CD8-positive, alpha-beta memory T cell (primary cell): ENCODE data around the gene POC1A. TPM values are rescaled to one million over a fixed set of nuclear protein-coding genes. Genes with fewer than 3 reads are reported as not detected.

ENCODE experiments used
- CTCF ChIA-PET: fragments of 350-600 bp; sonication (Branson Sonifier 250); formaldehyde crosslinking; loops from one replicate; lab custom pipeline; 2021; ENCODE audit warnings: antibody characterized with exemption; lab: Charles Lee
- POLR2A ChIA-PET: fragments of 350-600 bp; sonication (Branson Sonifier 250); formaldehyde crosslinking; loops from one replicate; lab custom pipeline; 2021; ENCODE audit warnings: antibody characterized with exemption; lab: Charles Lee
- DNase-seq, 5 donors: peaks; one replicate each; pipeline versions ENCODE4 v3.0.0 to v3.0.0-alpha.2; 2020 to 2022; ENCODE audit warnings: mixed read lengths in 1 of 5
- H3K27ac ChIP-seq: one replicate; pipeline ENCODE4 v1.7.0; 2013; ENCODE audit warnings: low read depth, mild to moderate bottlenecking, low read length, moderate library complexity
- H3K27me3 ChIP-seq: 2 replicates; pipeline ENCODE4 v1.7.0; 2013; ENCODE audit warnings: low read length, mild to moderate bottlenecking; ENCODE audit not compliant: insufficient read depth, poor library complexity, severe bottlenecking
- H3K36me3 ChIP-seq: 2 replicates; pipeline ENCODE4 v1.7.0; 2013; ENCODE audit warnings: mild to moderate bottlenecking, low read length, moderate library complexity; ENCODE audit not compliant: insufficient read depth
- H3K4me1 ChIP-seq: 2 replicates; pipeline ENCODE4 v1.7.0; 2013; ENCODE audit warnings: mild to moderate bottlenecking, low read length, moderate library complexity; ENCODE audit not compliant: insufficient read depth
- H3K4me3 ChIP-seq: 2 replicates; pipeline ENCODE4 v1.7.0; 2013; ENCODE audit warnings: mild to moderate bottlenecking, low read length
- H3K9me3 ChIP-seq: 2 replicates; pipeline ENCODE4 v1.7.0; 2013; ENCODE audit warnings: mild to moderate bottlenecking, low read length
- H3K27ac Mint-ChIP-seq, 8 donors: one replicate each; pipeline ENCODE4 v1.8.0; 2020 to 2021; ENCODE audit warnings: mixed read lengths in 8 of 8, mild to moderate bottlenecking in 6 of 8, inconsistent platforms in 3 of 8, moderate library complexity in 3 of 8
- H3K27me3 Mint-ChIP-seq, 2 donors: one replicate each; pipeline ENCODE4 v1.8.0; 2020 to 2021; ENCODE audit warnings: mixed read lengths in 2 of 2, mild to moderate bottlenecking in 1 of 2, moderate library complexity in 1 of 2
- H3K36me3 Mint-ChIP-seq, 3 donors: one replicate each; pipeline ENCODE4 v1.8.0; 2020 to 2021; ENCODE audit warnings: mixed read lengths in 3 of 3, inconsistent platforms in 1 of 3, mild to moderate bottlenecking in 1 of 3
- H3K4me1 Mint-ChIP-seq, 3 donors: one replicate each; pipeline ENCODE4 v1.8.0; 2020 to 2021; ENCODE audit warnings: mixed read lengths in 3 of 3, inconsistent platforms in 1 of 3, mild to moderate bottlenecking in 1 of 3
- H3K4me3 Mint-ChIP-seq, 7 donors: one replicate each; pipeline ENCODE4 v1.8.0; 2020 to 2021; ENCODE audit warnings: mixed read lengths in 7 of 7, mild to moderate bottlenecking in 6 of 7, moderate library complexity in 4 of 7, inconsistent platforms in 2 of 7
- H3K9me3 Mint-ChIP-seq, 5 donors: one replicate each; pipeline ENCODE4 v1.8.0; 2020 to 2022; ENCODE audit warnings: mixed read lengths in 5 of 5, mild to moderate bottlenecking in 3 of 5, moderate library complexity in 2 of 5, inconsistent platforms in 1 of 5
- polyA plus RNA-seq: library from polyadenylated mRNA; unstranded; fragments of 300-500 nt; fragmentation: Illumina TruSeq; gene quantifications from one replicate; pipeline ENCODE4 v1.2.3, GENCODE V29; 2021
- total RNA-seq, 2 experiments: library from RNA; stranded (reverse); gene quantifications; one replicate each; pipeline ENCODE4 v1.2.3, GENCODE V29; 2021

Gene POC1A
- total and polyA plus RNA-seq, 3 experiments from 2014 or later = 1.5 to 22.7 (median 22.6) TPM

DNA sequence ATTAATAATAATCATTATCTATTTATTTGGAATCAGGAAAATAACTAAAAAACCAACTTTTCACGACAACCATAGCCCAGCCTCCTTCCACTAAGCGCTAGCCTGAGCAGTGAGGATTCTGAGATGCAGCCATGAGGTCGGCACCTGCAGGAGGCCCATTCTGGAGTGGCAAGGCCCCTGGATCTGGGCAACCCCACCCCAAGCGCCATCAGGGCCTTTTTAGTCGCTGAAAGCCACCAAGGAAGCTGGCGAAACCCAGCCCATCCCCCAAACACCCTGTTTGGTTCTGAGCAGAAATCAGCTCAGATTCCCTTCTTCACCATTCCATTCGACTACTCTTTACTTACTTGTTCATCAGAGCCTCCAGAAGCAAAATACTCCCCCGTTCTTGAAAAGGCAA lies 29.5 kb downstream of the POC1A start:
- POLR2A ChIA-PET = no interaction called here
- CTCF ChIA-PET = interaction anchor here (1.4 to 5.9 kb wide), 4 partner anchors 68 to 182 kb away, joined by 3 to 79 read pairs (median 10); partner anchors contain the start of genes DUSP7 and PARP3
- H3K9me3 Mint-ChIP-seq = no peaks in the 10 kb centered on the region

DNA sequence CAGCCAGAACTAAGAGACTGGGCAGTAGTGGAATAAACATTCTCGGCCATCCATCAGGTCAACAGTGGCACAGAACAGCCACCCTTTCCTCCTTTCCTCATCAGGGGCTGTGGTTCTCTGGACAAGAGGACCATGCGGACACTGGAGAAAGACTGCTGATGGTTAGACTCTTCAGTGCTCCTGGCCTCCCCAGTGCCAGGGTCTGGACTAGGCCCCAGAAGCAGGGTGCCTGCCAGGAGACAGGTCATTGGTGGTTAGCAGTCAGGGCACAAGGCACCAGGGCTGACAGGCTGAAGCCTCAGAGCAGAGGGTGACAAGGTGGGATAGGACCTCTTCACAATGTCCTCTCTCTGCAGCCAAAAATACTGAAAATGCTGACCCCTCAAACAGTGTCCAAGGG lies 30.1 kb downstream of the POC1A start:
- POLR2A ChIA-PET = no interaction called here
- CTCF ChIA-PET = interaction anchor here (1.4 to 5.9 kb wide), 7 partner anchors 21 to 182 kb away, joined by 3 to 79 read pairs (median 9); partner anchors contain the start of genes DUSP7 and PARP3

More for the DNA sequence above, 29.5 kb downstream of the POC1A start:
- H3K27ac ChIP-seq = no peak overlapping the region
- H3K27me3 Mint-ChIP-seq = no peaks in the 10 kb centered on the region
- no peak overlapping the region for H3K4me3 Mint-ChIP-seq
- H3K36me3 Mint-ChIP-seq = no peaks in the 10 kb centered on the region
- no peak for DNase-seq
- H3K27ac Mint-ChIP-seq = no peak overlapping the region
- H3K9me3 ChIP-seq = no peaks in the 10 kb centered on the region
- no peak overlapping the region for H3K4me3 ChIP-seq
- H3K36me3 ChIP-seq = no peaks in the 10 kb centered on the region
- no peaks in the 10 kb centered on the region for H3K4me1 Mint-ChIP-seq
- H3K27me3 ChIP-seq = no peaks in the 10 kb centered on the region
- no peaks in the 10 kb centered on the region for H3K4me1 ChIP-seq

DNA sequence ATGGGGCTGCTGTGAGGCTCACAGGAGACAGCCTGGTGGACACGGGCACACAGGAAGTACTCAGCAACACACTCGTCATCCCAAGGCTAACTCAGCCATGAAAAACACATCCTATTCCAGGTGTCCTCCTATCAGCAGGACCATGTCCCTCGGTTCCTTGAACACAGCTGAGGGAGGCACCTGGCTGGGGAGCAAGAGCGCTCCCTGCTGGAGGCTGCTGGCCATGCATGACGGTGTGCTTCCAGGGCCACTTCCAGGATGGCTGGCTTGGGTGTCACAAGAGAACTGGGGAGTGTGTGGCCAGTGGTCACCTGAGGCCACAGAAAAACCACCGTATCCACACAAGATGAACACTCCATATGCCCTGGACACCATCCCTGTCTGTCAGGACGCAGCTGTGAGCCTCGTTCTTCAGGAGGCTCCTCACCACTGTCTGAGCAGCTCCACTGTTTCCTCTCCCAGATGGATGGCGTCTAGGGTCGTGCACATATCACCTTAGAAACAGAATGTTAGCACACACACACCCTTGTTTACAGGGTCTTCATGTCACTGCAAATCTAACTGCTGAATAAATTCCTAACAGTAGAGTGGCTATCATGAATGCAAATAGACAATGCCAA lies 31.0 kb downstream of the POC1A start:
- Mint-ChIP-seq H3K4me3 (no peak overlapping the region), H3K27ac (peak overlapping the region in 1 of 8 donors; percentile 17), H3K4me1 (no peaks in the 10 kb centered on the region), H3K9me3 (no peaks in the 10 kb centered on the region), H3K36me3 (no peaks in the 10 kb centered on the region), H3K27me3 (no peaks in the 10 kb centered on the region)
- ChIA-PET CTCF (interaction anchor here (0.7 to 5.9 kb wide), 17 partner anchors 8 to 181 kb away, joined by 3 to 79 read pairs (median 6); partner anchors contain the start of genes DUSP7, PARP3 and RRP9), POLR2A (interaction anchor here (1.2 kb wide), 1 partner anchor 122 kb away, joined by 5 read pairs; no protein-coding TSS in a partner anchor)
- no peaks in the 10 kb centered on the region for H3K4me1 ChIP-seq
- no peak overlapping the region for H3K4me3 ChIP-seq
- no peaks in the 10 kb centered on the region for H3K36me3 ChIP-seq
- no peaks in the 10 kb centered on the region for H3K9me3 ChIP-seq
- no peaks in the 10 kb centered on the region for H3K27me3 ChIP-seq
- peak; percentile 64 to 80 (median 69) for DNase-seq
- H3K27ac ChIP-seq = no peak overlapping the region

More for the DNA sequence above, 30.1 kb downstream of the POC1A start:
- no peak overlapping the region for H3K4me3 ChIP-seq
- no peak overlapping the region for H3K27ac ChIP-seq
- H3K27me3 ChIP-seq = no peaks in the 10 kb centered on the region
- no peaks in the 10 kb centered on the region for H3K4me1 ChIP-seq
- no peaks in the 10 kb centered on the region for H3K4me1 Mint-ChIP-seq
- no peaks in the 10 kb centered on the region for H3K36me3 ChIP-seq
- no peaks in the 10 kb centered on the region for H3K9me3 ChIP-seq
- H3K36me3 Mint-ChIP-seq = no peaks in the 10 kb centered on the region
- H3K27me3 Mint-ChIP-seq = no peaks in the 10 kb centered on the region
- DNase-seq = no peak
- no peaks in the 10 kb centered on the region for H3K9me3 Mint-ChIP-seq
- no peak overlapping the region for H3K27ac Mint-ChIP-seq
- H3K4me3 Mint-ChIP-seq = peak overlapping the region in 1 of 7 donors; percentile 42

DNA sequence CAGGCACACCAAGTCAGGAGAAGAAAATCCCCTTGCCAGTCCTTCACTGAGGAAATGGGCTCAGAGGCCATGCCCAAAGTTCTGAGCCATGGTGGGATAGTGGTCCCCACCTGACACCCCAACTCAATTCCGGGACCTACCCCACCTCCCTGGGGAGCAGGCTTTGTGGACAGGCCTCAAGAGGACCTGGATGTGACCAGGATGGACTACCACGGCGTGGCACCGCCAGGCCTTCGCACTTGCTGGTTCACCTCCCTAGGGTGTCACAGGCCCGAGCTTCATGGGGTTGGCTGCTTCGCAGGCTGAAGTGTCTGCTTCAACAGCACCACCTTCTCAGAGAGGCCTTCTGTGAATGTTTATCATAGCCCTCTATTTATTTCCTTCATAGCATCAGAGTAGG lies 31.7 kb downstream of the POC1A start:
- CTCF ChIA-PET = interaction anchor here (0.7 to 5.9 kb wide), 17 partner anchors 8 to 180 kb away, joined by 3 to 79 read pairs (median 6); partner anchors contain the start of genes DUSP7, PARP3 and RRP9
- Mint-ChIP-seq H3K9me3 (no peaks in the 10 kb centered on the region), H3K36me3 (no peaks in the 10 kb centered on the region), H3K27ac (peak overlapping the region in 1 of 8 donors; percentile 55), H3K4me1 (no peaks in the 10 kb centered on the region), H3K27me3 (no peaks in the 10 kb centered on the region), H3K4me3 (no peak overlapping the region)
- Histone ChIP-seq H3K27me3 (no peaks in the 10 kb centered on the region), H3K4me3 (no peak overlapping the region), H3K36me3 (no peaks in the 10 kb centered on the region), H3K27ac (no peak overlapping the region), H3K4me1 (no peaks in the 10 kb centered on the region), H3K9me3 (no peaks in the 10 kb centered on the region)
- POLR2A ChIA-PET = interaction anchor here (1.2 kb wide), 1 partner anchor 121 kb away, joined by 5 read pairs; no protein-coding TSS in a partner anchor
- no peak for DNase-seq

DNA sequence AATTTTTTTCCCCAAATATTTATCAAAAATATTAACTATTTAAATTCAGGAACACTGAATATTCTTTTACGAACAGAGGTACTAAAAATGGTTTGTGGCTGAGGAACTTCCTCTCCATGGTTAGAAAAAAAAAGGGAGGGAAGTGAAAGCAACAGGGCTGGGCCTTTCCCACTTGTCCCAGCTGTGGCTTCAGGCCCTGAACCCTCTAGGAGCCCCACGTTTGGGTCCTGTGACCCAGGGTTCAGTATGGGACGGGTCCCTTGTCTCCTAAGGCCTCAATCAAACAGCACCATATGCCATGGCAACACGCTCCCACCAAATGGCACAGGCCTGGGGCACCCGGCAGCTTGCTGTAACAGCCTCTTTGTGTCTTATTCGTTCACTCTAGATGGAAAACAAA lies 32.4 kb downstream of the POC1A start:
- no peaks in the 10 kb centered on the region for H3K36me3 ChIP-seq
- peak overlapping the region in 1 of 8 donors; percentile 55 for H3K27ac Mint-ChIP-seq
- no peaks in the 10 kb centered on the region for H3K4me1 Mint-ChIP-seq
- H3K36me3 Mint-ChIP-seq = no peaks in the 10 kb centered on the region
- no peak overlapping the region for H3K27ac ChIP-seq
- H3K9me3 Mint-ChIP-seq = no peaks in the 10 kb centered on the region
- no peaks in the 10 kb centered on the region for H3K27me3 ChIP-seq
- H3K9me3 ChIP-seq = no peaks in the 10 kb centered on the region
- no peak overlapping the region for H3K4me3 Mint-ChIP-seq
- no peaks in the 10 kb centered on the region for H3K27me3 Mint-ChIP-seq
- CTCF ChIA-PET = interaction anchor here (1.4 to 5.9 kb wide), 6 partner anchors 15 to 180 kb away, joined by 3 to 79 read pairs (median 7); partner anchors contain the start of genes DUSP7, PARP3 and RRP9
- POLR2A ChIA-PET = no interaction called here
- no peak overlapping the region for H3K4me3 ChIP-seq
- H3K4me1 ChIP-seq = no peaks in the 10 kb centered on the region
- no peak for DNase-seq

DNA sequence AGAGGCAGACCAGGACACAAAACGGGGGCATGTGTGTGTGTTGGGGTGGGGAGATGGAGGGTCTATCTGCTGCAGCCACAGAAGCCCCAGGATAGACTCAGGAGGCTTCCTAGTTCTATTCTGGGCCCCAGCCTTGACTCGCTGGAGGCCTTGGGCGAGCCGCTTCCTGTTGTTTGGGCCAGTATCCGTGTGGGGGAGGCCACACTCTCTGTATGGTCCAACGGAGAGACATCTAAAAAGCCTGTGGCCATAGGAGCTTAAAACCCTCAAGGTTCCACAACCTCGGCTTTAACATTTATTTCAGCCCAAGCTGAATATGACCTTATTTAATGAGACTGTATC lies 32.8 kb downstream of the POC1A start:
- Mint-ChIP-seq H3K4me1 (no peaks in the 10 kb centered on the region), H3K27ac (peak overlapping the region in 1 of 8 donors; percentile 91), H3K9me3 (no peaks in the 10 kb centered on the region), H3K27me3 (no peaks in the 10 kb centered on the region), H3K4me3 (no peak overlapping the region), H3K36me3 (no peaks in the 10 kb centered on the region)
- Histone ChIP-seq H3K4me3 (no peak overlapping the region), H3K27me3 (no peaks in the 10 kb centered on the region), H3K27ac (no peak overlapping the region), H3K4me1 (no peaks in the 10 kb centered on the region), H3K36me3 (no peaks in the 10 kb centered on the region), H3K9me3 (no peaks in the 10 kb centered on the region)
- ChIA-PET POLR2A (no interaction called here), CTCF (interaction anchor here (1.4 to 5.9 kb wide), 2 partner anchors 19 to 119 kb away, joined by 3 to 79 read pairs; no protein-coding TSS in a partner anchor)
- DNase-seq = no peak

DNA sequence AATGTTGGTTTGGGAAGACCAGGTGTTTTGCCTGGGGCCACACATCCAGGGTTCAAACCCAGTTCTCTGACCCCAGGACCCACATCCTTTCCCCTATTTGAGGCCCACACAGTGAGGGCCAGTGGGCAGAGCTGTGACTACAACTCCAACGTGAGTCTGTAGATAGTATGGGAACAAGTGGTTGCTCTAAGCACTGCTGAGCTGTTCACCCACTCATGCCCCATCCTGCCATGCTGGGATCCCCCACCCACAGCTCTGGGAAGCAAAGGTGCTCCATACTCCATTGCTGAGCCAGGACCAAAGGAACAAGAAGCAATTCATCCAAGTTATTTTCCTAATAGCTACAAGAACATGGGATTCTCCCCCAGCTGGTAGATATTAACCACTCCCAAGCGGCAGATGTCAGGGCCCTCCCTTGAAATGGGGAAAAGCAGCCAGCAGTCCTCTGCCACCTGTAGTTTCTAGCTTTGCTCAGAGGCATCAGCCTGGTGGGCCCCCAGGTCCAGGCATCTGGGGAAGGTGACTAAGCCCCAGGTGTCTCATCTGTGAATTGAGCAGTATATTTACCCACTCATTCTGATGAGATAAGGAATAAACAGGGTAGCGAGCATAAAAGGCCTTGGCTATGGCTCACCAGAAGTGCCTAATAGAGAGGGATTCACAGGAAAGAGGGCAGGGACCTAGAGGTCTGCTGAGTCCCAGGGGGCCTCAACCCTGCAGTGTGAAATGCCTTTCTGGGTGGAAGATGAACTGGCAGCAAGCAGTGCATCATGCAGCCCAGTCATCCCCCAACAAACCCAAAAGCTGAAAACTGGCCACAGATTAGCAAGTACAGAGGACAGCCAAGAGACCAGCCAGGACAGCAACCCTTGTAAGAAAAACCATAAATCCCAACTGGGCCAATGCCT lies 33.4 kb downstream of the POC1A start:
- ChIA-PET CTCF (interaction anchor here (0.7 to 5.9 kb wide), 6 partner anchors 20 to 118 kb away, joined by 3 to 79 read pairs (median 3); no protein-coding TSS in a partner anchor), POLR2A (no interaction called here)
- no peak overlapping the region for H3K4me3 ChIP-seq
- no peaks in the 10 kb centered on the region for H3K4me1 ChIP-seq
- H3K36me3 ChIP-seq = no peaks in the 10 kb centered on the region
- H3K4me3 Mint-ChIP-seq = no peak overlapping the region
- DNase-seq = no peak
- H3K27me3 Mint-ChIP-seq = no peaks in the 10 kb centered on the region
- no peaks in the 10 kb centered on the region for H3K27me3 ChIP-seq
- no peaks in the 10 kb centered on the region for H3K9me3 Mint-ChIP-seq
- no peak overlapping the region for H3K27ac ChIP-seq
- H3K9me3 ChIP-seq = no peaks in the 10 kb centered on the region
- peak overlapping the region in 1 of 8 donors; percentile 91 for H3K27ac Mint-ChIP-seq
- H3K36me3 Mint-ChIP-seq = no peaks in the 10 kb centered on the region
- H3K4me1 Mint-ChIP-seq = no peaks in the 10 kb centered on the region
